Measurements from ENCODE around the gene VIL1. TPM values are rescaled to one million over a fixed set of nuclear protein-coding genes. Genes with fewer than 3 reads are reported as not detected.
A peak's percentile ranks its signal among the peaks of the same experiment; 100 is the strongest.

The VIL1 gene
- total and polyA plus RNA-seq, 2 of the 13 experiments (the other 11 are each of a cell fraction or from before 2014, with no cell fraction given), result 287 to 301 TPM

GRCh38 chr2:218395826-218396687 lies 22.9 kb upstream of the VIL1 start (continued):
- 0 out of 2 replicates have a peak, but pooled peaks have one; percentile 17 for TF ChIP-seq ZNF337 (CRISPR knock-in tag; IDR thresholded peaks at IDR 0.05; ENCODE audit: borderline replicate concordance, low read depth)
- TF ChIP-seq ZNF674 (CRISPR knock-in tag; IDR thresholded peaks at IDR 0.05; ENCODE audit: low read depth), result 0 out of 2 replicates have a peak, but pooled peaks have one; percentile 7
- 0 out of 2 replicates have a peak, but pooled peaks have one; percentile 44 for TF ChIP-seq ZFP37 (CRISPR knock-in tag; IDR thresholded peaks at IDR 0.05; ENCODE audit: borderline replicate concordance)
- TF ChIP-seq ZBTB20 (CRISPR knock-in tag; IDR thresholded peaks at IDR 0.05; ENCODE audit: borderline replicate concordance, low read depth), result peak; percentile 75; the same call in 1 of the 2 replicates

- peak overlapping the region; percentile 97 for H3K9ac ChIP-seq (ENCODE audit: insufficient read depth, low read depth, low read length)
- BruUV-seq (replicated peaks), result no TSS peak
- 2% methylated on average over 23 of the region's 27 CpGs for WGBS (ENCODE audit: low lambda C conversion rate)
- FAIRE-seq (no peak), ATAC-seq (no peak), DNase-seq (ENCODE audit: low spot score) (peak; percentile 62)
- H4K20me1 ChIP-seq (ENCODE audit: insufficient read depth, low read length), result no peaks in the 10 kb centered on the region
- H3K9me3 ChIP-seq (ENCODE audit: low read length), result no peaks in the 10 kb centered on the region
- H3K36me3 ChIP-seq (replicated peaks in 1 of 2; ENCODE audit: control insufficient read depth in 1 of 2, insufficient read depth in 2 of 2, low read length in 2 of 2), result peaks cover 6 to 9% of the 10 kb centered on the region in 2 experiments; a peak in 4 of 5 replicates
- H3K4me3 ChIP-seq (replicated peaks in 1 of 3; ENCODE audit: insufficient read depth in 1 of 3, low read depth in 2 of 3, low read length in 3 of 3), result peak overlapping the region; percentile 71 to 97 (median 85)
- H3K4me1 ChIP-seq (ENCODE audit: insufficient read depth, low read length), result peaks cover 50% of the 10 kb centered on the region
- no peak overlapping the region for H2AFZ ChIP-seq (ENCODE audit: low read length)
- no peaks in the 10 kb centered on the region; a peak in 1 of 5 replicates for H3K27me3 ChIP-seq (ENCODE audit: control insufficient read depth in 1 of 2, insufficient read depth in 2 of 2, low read length in 2 of 2)
- intact Hi-C loops (cut with micrococcal nuclease; ENCODE audit: unreplicated experiment), result loop anchor here (1.0 to 10.0 kb wide), 7 partner anchors 41 to 212 kb away; partner anchors contain the start of genes CATIP, CNOT9, TMBIM1 and USP37
- ChIA-PET POLR2A (interaction anchor here (0.7 to 2.9 kb wide), 14 partner anchors 9 to 126 kb away, joined by 3 to 37 read pairs (median 5); partner anchors contain the start of genes AAMP, CATIP, PNKD and TMBIM1), CTCF (ENCODE audit: low intra/inter-chr PET ratio, low total read pairs) (interaction anchor here (0.8 to 2.8 kb wide), 4 partner anchors 96 to 125 kb away, joined by 3 to 36 read pairs (median 8); partner anchors contain the start of gene TMBIM1)
- peak overlapping the region; percentile 99 for H3K27ac ChIP-seq (ENCODE audit: extremely low read length, insufficient read depth, low read length)
- H3K79me2 ChIP-seq (ENCODE audit: insufficient read depth, low read length), result peaks cover 34% of the 10 kb centered on the region
- peak overlapping the region; percentile 98 for H3K4me2 ChIP-seq (ENCODE audit: low read depth, low read length)
- in situ Hi-C loops (cut with HindIII; ENCODE audit: extremely low pct_ligation_motif_present, low pct_unique_long_range_greater_than_20kb), result loop anchor here (5.0 kb wide), 1 partner anchor 105 kb away; the partner anchor contains the start of gene TMBIM1
- peak; percentile 89; the same call in 1 of the 2 replicates for TF ChIP-seq ZNF354B (CRISPR knock-in tag; IDR thresholded peaks at IDR 0.05)
- no peak for TF ChIP-seq PRDM4 (CRISPR knock-in tag; IDR thresholded peaks at IDR 0.05; ENCODE audit: borderline replicate concordance)
- TF ChIP-seq ZXDC (CRISPR knock-in tag; IDR thresholded peaks at IDR 0.05), result no peak
- TF ChIP-seq MBD4 (IDR thresholded peaks at IDR 0.05; ENCODE audit: borderline replicate concordance, low read length), result no peak
- peak; percentile 25; the same call in 1 of the 2 replicates for TF ChIP-seq RXRA (CRISPR knock-in tag; IDR thresholded peaks at IDR 0.05)
- TF ChIP-seq ZNF619 (CRISPR knock-in tag; IDR thresholded peaks at IDR 0.05), result 0 out of 2 replicates have a peak, but pooled peaks have one; percentile 20
- TF ChIP-seq ZNF350 (CRISPR knock-in tag; IDR thresholded peaks at IDR 0.05; ENCODE audit: borderline replicate concordance, low read depth), result 0 out of 2 replicates have a peak, but pooled peaks have one; percentile 1
- TF ChIP-seq KAT7 (CRISPR knock-in tag; IDR thresholded peaks at IDR 0.05; ENCODE audit: borderline replicate concordance), result no peak
- TF ChIP-seq ZNF792 (CRISPR knock-in tag; IDR thresholded peaks at IDR 0.05), result peak; percentile 50; the same call in 1 of the 2 replicates
Observed at GRCh38 chr2:218396688-218397462, 22.0 kb upstream of the VIL1 start.

Measured in HepG2 (cell line).